GM21825 (cell line): ENCODE data around the gene CRYZL1.
A peak's percentile ranks its signal among the peaks of the same experiment; 100 is the strongest.

Experiments used
- ATAC-seq: cut with Tn5 transposase; IDR thresholded peaks from one replicate; pipeline ENCODE4 v1.9.1; 2021; ENCODE audit warnings: mild to moderate bottlenecking, moderate library complexity; ENCODE audit not compliant: unreplicated experiment

Gene CRYZL1

DNA sequence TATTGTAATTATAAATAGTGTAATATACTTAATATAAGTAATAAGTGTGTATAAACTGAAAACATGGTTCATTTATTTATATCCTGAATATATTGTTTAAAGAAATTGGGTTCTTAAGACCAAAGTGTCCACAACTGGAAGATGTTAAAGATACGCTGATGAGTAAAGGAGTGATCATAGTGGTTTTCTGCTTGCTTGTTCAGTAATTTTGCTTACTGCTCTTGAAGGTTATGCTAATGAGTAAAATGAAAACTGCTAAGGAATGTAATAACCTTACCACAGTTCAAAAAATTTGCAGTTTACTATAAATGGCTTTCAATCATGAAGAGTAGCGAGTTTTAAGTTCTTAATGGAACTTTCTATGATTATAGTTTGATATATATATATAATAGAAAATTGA lies 75.0 kb downstream of the CRYZL1 start:
- no peak for ATAC-seq

DNA sequence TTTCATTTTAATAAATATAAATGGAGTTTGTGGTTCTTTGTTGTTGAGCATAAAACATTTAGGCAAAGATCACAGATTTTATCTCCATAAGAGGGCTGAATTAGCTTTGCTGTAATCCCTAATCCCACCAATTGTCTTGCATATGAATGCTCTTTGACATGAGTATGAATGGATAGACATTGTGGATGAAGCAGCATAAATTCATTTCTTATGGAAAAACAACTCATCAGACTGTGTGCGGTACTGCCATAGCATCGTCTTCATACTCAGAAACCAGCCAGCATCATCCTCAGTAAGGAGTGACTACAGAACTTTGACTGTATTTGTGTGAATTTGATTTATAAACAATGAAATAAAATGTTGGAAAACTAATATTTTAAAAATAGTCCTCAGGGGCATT lies 79.2 kb downstream of the CRYZL1 start:
- ATAC-seq = no peak

DNA sequence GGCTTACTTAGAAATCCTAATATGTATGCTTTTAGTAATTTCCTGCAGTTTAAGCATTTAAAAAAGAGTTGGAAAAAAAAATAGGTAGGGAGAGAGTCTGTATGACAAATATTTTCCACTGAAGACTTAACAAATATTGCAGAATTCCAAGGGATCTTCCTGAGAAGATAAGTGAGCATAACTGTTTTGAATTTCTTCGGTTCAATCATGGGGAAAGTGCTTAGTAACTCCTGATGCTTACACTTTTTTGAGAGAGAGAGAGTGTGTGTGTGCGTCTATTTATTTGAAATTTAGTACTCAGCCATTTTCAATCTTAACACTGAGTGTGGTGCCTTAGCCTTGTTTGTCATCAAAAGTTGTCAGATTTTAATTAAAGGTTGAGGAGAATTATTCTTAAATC lies 80.2 kb downstream of the CRYZL1 start:
- ATAC-seq = no peak

GRCh38 chr21:33560965-33561364 lies 80.6 kb downstream of the CRYZL1 start:
- ATAC-seq = no peak

DNA sequence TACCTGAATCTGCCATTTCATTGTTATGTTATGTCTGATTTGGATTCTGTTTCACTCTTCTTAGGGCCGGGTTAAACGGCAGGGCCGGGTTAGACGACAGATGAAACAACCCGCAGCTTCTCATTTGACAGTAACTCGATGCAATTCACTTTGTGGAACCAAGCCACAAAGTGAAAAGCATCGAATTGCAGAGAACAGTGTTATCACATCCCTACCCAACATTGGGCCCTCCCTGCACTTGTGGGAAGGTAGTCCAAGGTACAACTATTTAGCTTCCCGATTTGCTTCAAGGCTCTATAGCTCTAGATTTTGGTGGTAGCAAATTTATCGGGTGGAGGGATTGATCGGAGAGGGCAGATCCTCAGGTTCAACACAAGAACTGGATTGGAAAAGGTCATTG lies 81.7 kb downstream of the CRYZL1 start:
- no peak for ATAC-seq

GRCh38 chr21:33558777-33559421 lies 82.6 kb downstream of the CRYZL1 start:
- ATAC-seq = no peak

DNA sequence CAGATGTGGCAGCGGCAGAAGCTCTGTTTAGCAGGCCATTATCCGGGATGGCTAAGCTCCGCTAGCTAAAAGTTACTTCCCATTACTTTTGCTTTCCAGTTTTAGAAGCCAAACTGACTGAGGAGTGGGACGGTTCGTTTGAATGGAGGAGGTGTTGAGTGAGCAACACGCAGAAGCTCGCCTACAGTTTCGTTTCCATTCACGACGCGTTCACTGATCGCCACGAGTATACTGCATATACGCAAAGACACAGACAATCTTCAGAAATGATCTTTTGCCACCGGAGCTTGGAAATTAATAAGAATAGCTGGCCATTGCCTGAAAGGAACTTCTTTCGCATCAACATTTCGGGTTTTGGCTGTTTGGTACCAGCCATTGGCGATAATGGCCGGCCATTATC lies 84.1 kb downstream of the CRYZL1 start:
- ATAC-seq = no peak

DNA sequence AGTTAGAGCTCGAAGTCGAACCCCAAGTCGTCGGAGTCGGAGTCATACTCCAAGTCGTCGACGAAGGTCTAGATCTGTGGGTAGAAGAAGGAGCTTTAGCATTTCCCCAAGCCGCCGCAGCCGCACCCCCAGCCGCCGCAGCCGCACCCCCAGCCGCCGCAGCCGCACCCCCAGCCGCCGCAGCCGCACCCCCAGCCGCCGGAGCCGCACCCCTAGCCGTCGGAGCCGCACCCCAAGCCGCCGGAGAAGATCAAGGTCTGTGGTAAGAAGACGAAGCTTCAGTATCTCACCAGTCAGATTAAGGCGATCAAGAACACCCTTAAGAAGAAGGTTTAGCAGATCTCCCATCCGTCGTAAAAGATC lies 86.6 kb downstream of the CRYZL1 start:
- ATAC-seq = no peak

GRCh38 chr21:33554236-33554981 lies 87.1 kb downstream of the CRYZL1 start:
- ATAC-seq = no peak

GRCh38 chr21:33552999-33553598 lies 88.4 kb downstream of the CRYZL1 start:
- no peak for ATAC-seq

- ATAC-seq = no peak
These were observed 89.2 kb downstream of the CRYZL1 start for GRCh38 chr21:33552093-33552998.

DNA sequence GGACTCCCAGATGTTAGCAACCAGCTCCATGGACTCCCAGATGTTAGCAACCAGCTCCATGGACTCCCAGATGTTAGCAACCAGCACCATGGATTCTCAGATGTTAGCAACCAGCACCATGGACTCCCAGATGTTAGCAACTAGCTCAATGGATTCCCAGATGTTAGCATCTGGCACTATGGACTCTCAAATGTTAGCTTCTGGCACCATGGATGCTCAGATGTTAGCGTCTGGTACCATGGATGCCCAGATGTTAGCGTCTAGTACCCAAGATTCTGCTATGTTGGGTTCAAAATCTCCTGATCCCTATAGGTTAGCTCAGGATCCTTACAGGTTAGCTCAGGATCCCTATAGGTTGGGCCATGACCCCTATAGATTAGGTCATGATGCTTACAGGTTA lies 89.9 kb downstream of the CRYZL1 start:
- ATAC-seq = no peak

DNA sequence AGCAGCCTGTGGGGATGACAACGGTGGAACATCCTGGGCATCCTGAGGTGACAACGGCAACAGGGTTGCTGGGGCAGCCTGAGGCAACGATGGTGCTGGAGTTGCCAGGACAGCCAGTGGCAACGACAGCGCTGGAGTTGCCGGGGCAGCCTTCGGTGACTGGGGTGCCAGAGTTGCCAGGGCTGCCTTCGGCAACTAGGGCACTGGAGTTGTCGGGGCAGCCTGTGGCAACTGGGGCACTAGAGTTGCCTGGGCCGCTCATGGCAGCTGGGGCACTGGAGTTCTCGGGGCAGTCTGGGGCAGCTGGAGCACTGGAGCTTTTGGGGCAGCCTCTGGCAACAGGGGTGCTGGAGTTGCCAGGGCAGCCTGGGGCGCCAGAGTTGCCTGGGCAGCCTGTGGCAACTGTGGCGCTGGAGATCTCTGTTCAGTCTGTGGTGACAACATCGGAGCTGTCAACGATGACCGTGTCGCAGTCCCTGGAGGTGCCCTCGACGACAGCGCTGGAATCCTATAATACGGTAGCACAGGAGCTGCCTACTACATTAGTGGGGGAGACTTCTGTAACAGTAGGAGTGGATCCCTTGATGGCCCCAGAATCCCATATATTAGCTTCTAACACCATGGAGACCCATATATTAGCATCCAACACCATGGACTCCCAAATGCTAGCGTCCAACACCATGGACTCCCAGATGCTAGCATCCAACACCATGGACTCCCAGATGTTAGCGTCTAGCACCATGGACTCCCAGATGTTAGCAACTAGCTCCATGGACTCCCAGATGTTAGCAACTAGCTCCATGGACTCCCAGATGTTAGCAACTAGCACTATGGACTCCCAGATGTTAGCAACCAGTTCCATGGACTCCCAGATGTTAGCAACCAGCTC lies 90.5 kb downstream of the CRYZL1 start:
- ATAC-seq = no peak

DNA sequence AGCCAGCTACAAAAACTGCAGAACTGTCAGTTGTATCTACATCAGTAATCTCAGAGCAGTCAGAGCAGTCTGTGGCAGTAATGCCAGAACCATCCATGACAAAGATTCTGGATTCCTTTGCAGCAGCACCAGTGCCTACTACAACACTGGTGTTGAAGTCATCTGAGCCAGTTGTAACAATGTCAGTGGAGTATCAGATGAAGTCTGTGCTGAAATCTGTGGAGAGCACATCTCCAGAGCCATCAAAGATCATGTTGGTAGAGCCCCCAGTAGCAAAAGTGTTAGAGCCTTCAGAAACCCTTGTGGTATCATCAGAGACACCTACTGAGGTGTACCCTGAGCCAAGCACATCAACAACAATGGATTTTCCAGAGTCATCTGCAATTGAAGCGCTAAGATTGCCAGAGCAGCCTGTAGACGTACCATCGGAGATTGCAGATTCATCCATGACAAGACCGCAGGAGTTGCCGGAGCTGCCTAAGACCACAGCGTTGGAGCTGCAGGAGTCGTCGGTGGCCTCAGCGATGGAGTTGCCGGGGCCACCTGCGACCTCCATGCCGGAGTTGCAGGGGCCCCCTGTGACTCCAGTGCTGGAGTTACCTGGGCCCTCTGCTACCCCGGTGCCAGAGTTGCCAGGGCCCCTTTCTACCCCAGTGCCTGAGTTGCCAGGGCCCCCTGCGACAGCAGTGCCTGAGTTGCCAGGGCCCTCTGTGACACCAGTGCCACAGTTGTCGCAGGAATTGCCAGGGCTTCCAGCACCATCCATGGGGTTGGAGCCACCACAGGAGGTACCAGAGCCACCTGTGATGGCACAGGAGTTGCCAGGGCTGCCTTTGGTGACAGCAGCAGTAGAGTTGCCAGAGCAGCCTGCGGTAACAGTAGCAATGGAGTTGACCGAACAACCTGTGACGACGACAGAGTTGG lies 91.4 kb downstream of the CRYZL1 start:
- ATAC-seq = no peak

DNA sequence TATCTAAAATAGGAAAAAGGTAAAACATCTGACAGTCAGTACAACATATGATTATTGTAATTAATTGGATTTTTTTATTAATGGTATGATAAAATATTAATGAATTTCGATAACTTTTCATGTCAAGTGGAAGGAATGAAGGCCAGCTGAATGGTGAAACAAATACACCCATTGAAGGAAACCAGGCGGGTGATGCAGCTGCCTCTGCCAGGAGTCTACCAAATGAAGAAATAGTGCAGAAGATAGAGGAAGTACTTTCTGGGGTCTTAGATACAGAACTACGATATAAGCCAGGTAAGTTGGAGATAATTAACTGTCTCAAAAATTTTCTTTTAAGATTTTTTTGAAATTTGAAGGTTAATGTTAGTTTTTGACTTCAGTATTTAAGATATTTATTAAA lies 95.5 kb downstream of the CRYZL1 start:
- no peak for ATAC-seq

DNA sequence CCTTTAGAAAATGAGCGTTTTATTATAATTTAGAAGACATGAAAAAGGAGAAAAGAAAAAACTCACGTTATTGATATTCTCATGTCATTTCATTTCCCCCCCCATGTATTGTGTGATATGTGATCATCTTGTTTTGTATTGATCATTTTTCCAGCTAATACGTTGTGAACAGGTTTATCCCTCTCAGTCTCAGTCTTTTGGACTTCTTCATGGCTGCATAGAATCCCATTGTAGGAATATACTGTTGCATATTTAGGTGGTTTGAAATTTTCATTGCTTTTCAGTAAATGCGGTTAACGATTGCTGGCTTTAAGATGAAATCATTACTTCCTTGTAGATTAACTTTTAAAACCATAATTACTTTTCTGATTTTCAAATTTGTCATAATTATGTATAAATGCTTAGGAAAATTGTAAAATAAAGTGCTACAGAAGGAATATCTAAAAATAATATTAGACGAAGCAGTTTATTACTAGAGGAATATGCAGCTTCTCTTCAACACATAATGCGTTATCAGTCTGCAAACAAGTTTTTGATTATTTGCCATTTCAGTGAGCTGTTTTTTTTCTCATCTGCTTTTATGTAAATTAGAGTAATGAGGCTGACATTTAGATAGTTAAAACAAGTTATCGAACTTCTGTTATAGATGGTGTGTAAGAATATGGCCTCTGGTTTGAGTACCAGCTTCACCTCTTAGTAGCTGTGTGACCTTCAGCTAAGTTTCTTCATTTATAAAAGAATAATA lies 96.9 kb downstream of the CRYZL1 start:
- no peak for ATAC-seq

DNA sequence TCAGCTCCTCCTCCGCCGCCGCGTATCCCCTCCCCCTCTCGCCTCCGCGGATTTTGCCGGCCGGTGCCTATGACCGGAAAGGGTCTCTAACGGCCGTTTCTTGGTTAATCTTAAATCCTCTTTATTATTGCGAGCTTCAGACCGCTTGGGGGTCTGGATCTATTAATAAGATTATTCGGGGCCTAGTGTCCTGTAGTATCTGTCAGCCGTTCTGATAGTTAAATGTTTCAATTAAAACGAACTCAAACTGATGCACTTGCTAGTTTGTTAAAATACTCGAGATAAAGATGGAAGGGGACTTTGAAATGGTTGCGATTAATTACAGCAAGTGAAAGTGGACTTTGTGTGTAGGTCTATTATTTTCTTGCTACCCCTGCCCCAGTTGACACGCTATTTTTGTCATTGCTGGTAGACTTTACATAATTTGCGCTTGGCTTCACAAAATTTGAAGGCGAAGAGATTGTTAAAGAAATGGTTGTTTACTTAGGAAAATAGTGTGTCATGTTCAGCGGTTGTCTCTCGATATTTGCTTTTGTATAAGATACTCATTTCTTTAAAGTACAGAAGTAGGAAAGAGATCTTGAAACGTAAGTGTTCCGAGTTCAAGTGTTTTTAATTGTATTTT lies 97.9 kb downstream of the CRYZL1 start:
- peak; percentile 26 for ATAC-seq
